ENCODE data around the gene NAA10.

NAA10 gene

DNA sequence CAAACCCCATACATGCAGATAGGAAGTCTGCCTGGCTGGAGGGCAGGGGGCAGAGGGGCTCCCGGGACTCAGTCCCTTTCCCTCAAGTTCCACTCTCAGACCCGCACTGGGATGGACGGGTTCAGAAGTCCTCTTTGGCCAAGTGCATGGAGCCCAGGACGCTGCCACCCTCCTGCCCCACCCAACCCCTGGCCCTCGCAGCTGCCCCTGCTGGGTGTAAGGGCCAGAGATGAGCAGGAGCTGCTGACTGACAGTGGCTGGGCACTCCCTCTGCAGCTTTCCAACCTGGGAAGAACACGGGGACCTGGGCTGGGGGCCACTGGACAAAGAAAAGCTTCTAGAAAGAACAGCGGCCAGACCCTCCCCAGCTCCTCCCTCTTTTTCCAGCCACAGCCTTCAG, 52.3 kb downstream of the NAA10 start:
- DNase-seq: no peak

DNA sequence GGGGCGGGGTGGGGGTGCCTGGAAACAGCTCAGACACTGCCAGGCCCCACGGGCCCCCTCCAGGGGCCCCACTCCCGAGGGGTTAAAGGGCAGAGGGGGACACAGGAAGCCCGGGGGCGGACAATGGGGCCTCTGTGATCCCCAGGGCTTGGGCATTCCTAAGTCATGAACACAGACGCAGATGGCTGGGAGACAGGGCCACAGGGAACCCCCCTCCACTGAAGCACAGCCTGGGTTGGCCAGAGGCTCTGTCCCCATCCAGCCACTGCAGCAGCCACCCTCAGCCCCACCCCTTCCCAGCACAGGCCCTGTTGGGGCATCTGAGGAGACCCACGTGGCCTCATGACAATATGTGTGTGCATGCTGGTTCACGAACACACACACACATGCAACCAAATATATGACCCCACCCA, 52.7 kb downstream of the NAA10 start:
- DNase-seq: peak; percentile 82

DNA sequence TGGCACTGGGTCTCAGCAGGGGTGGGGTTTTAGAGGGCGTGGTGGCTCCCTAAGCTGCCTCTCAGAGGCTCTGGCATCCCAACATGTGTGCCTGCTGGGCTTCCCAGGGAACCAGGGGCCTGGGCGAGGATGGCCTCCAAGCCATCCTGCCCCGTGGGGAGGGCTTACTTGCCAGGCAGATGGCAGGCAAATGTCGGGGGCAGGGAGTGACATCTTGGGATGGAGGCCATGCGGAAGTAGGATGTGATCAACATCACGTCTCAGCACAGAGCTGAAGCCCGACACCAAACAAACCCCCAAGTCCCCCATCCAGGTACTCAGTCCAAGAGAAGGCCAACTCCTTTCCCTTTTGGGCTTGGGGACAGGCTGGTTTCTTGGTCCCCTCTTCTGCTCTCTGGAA, 53.6 kb downstream of the NAA10 start:
- DNase-seq: no peak

DNA sequence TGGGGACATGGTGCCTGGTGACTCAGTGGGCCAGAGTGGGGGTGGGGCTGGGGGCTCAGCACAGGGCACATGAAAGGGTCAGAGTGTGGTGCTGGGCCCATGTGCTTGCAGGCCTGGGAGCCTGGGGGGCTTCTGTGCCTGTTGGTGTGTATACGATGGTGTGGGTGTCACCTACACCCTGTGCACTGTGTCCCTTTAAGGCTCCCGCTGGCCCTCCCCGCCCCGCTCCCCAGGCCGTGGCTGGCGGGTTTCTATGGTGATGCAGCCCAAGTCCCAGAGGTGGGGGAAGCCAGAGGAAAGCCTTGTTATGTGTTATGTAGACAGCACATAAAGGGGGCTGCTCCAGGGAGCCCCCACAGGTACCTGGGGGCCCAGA, 54.4 kb downstream of the NAA10 start:
- DNase-seq: no peak

DNA sequence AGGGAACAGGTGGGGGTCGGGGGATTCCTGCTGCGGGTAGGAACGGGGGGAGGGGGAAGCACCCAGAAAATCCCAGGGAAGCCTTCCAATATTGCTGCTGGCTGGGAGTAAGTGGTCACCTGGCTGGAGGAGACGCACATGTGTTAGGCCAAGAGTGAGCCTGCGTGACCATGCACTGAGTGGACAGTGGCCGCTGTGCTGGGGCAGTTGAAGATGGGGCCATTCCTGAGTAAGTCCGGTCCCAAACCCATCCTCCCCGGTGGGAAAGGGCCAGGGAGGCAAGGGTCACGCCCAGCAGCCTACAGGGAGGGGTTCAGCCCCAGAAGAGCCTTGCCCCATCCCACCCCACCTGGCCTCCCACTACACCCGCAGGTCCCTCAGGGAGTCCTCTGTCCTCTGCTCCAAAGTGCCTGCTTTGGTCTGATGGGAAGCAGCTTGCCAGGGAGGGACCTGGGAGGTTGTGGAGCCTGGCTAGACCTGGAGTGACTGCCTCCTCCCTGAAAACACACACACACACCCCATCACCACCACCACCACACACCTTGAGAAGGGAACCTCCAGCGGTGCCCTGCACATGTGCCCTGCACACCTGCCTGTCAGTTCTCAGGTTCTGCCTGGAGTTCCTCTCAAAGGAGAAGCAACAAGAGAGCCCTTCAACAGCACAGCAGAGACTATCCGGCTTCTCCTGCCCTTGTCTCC, 54.9 kb downstream of the NAA10 start:
- no peak for DNase-seq

Data from islet precursor cell (in vitro differentiated cells).